Epithelial cell of proximal tubule (primary cell): ENCODE measurements around the gene RTN4RL1. TPM values are rescaled to one million over a fixed set of nuclear protein-coding genes. Genes with fewer than 3 reads are reported as not detected.

Experiments used
- DNase-seq: peaks from one replicate; pipeline ENCODE4 v3.0.0-alpha.2; 2011; ENCODE audit warnings: low read depth
- H3K4me3 ChIP-seq: 2 replicates; pipeline ENCODE4 v1.5.1; 2011; ENCODE audit warnings: low read depth, mild to moderate bottlenecking, low read length
- total RNA-seq: library from RNA; depleted of rRNA; stranded (reverse); fragments of >200 nt; gene quantifications from 2 replicates; pipeline ENCODE4 v1.2.3, GENCODE V29; 2015
- TF ChIP-seq, protein P1 (sequence below): conservative IDR thresholded peaks from 2 replicates; pipeline ENCODE4 v1.5.1; 2012; ENCODE audit warnings: low read depth, mild to moderate bottlenecking, low read length

Gene RTN4RL1
- total RNA-seq, 1 donor from 2014 or later: not detected

- no peak for DNase-seq
- TF ChIP-seq, protein P1, sequence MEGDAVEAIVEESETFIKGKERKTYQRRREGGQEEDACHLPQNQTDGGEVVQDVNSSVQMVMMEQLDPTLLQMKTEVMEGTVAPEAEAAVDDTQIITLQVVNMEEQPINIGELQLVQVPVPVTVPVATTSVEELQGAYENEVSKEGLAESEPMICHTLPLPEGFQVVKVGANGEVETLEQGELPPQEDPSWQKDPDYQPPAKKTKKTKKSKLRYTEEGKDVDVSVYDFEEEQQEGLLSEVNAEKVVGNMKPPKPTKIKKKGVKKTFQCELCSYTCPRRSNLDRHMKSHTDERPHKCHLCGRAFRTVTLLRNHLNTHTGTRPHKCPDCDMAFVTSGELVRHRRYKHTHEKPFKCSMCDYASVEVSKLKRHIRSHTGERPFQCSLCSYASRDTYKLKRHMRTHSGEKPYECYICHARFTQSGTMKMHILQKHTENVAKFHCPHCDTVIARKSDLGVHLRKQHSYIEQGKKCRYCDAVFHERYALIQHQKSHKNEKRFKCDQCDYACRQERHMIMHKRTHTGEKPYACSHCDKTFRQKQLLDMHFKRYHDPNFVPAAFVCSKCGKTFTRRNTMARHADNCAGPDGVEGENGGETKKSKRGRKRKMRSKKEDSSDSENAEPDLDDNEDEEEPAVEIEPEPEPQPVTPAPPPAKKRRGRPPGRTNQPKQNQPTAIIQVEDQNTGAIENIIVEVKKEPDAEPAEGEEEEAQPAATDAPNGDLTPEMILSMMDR: no peak
- H3K4me3 ChIP-seq: no peak overlapping the region
Measured at GRCh38 chr17:1939981-1940809, 84.9 kb downstream of the RTN4RL1 start.

- no peak overlapping the region for H3K4me3 ChIP-seq
- TF ChIP-seq, protein P1: no peak
- no peak for DNase-seq
Measured at GRCh38 chr17:1937461-1937860, 87.7 kb downstream of the RTN4RL1 start.

DNA sequence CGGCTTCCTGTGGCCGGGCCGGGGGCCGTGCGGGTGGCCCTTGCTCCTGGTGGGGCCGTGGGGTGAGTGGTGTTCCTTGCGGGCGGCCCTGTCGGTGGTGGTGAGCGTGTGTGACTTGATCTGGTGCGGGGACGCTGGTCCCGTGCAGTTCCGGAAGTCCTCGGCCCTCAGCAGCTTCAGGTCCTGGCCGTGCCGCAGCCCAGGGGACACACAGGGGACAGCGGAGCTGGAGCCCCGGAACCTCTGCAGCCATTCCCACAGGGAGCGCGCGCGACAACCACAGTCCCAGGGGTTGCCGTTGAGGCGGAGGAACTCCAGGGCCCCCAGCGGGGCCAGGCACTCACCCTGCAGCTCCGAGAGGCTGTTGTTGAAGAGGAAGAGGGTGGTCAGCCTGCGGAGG lies 88.4 kb downstream of the RTN4RL1 start:
- no peak overlapping the region for H3K4me3 ChIP-seq
- TF ChIP-seq, protein P1: no peak
- no peak for DNase-seq

DNA sequence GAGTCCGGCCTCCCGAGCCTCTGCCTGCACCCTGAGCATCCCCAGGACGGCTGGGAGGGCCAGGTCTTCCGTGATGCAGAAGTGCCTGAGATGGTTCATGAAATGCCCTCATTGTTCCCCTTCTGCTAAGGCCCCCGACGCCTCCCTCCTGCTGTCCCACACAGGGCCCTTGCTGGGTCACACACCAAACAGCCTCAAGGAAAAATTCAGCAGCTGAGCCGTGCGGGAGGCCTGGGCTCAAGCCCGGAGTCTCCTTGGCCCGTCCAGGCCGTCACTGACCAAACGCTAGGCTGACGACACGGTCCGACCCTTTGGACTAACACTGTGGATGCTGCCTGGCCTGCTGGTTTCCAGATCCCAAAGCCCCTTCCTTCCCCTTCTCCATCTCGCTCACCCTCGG lies 90.2 kb downstream of the RTN4RL1 start:
- H3K4me3 ChIP-seq: no peak overlapping the region
- TF ChIP-seq, protein P1: no peak
- no peak for DNase-seq

GRCh38 chr17:1933875-1934715 lies 91.0 kb downstream of the RTN4RL1 start:
- DNase-seq: no peak
- TF ChIP-seq, protein P1: no peak
- no peak overlapping the region for H3K4me3 ChIP-seq

GRCh38 chr17:1931844-1932579 lies 93.1 kb downstream of the RTN4RL1 start:
- H3K4me3 ChIP-seq: no peak overlapping the region
- TF ChIP-seq, protein P1: no peak
- no peak for DNase-seq
